NT2/D1 (cell line): ENCODE data around the gene SPEN.

ENCODE experiments used
- YY1 ChIP-seq: IDR thresholded peaks from 2 replicates; pipeline ENCODE4 v1.6.1; 2011; ENCODE audit not compliant: insufficient read length, insufficient read depth
- ZNF274 ChIP-seq: IDR thresholded peaks from 2 replicates; pipeline ENCODE4 v1.6.1; 2011; ENCODE audit warnings: mild to moderate bottlenecking, low read depth, low read length

DNA sequence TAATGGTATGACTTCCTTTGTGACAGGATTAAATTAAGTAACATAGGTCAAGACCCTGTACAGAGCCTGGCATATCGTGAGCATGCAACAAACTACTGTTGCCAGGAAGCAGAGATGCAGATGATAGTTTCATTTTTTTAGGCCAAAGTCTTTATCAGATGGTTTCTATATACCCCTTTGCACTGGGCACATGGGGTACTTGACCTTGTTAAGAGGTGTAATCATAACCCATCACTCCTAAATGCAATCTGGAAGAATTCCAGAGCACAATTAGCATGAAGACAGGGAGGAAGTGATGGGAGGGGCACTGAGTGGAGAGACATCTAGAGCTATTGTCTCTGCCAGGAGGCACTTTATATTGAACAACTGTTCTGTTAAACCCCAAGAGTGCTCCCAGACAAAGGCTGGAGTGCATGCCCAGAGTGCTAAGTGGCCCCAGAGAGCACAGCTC, 106.3 kb downstream of the SPEN start:
- no peak for TF ChIP-seq ZNF274
- no peak for TF ChIP-seq YY1
